GM21515 (cell line): Measurements from ENCODE around the gene BEND5.

ENCODE experiments used
- ATAC-seq: cut with Tn5 transposase; IDR thresholded peaks from one replicate; pipeline ENCODE4 v1.9.1; 2021; ENCODE audit not compliant: unreplicated experiment

BEND5 gene

DNA sequence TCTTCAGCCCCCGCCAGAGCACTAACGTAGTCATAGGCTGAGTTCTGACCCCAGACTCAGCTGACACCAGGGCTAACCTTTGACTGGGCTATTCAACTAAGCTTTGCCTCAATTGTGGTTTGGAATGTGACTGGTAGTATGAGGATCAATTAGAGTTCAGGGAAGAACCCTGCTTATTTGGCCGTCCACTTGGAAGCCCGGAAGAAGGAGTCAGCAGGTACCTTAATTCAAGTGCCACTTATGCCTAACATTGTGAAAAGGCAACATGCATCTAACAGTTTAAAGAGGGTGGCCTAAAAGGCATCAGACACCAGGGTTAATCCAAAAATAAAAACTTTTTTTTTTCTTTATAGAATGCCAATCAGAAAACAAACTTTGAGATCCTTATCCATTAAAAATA is 92.3 kb downstream of the BEND5 start:
- ATAC-seq = no peak

DNA sequence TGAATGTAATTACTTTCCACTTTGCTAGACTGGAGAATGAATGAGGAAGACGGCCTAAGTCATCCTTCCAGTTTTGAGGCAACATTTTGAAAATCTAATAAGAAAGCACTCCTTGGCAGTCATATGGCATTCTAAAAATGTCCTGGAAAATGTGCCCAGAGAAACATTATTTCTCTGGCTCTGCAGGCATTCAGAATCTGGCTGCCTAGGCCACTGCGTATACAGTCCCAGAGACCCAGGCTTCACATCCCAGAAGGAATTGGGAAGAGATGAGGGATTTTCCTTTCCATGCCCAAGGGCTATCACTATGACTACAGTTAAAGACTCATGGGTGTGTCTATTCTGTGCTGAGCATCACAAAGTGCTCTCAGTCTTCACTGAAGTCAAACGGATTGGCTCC is 92.9 kb downstream of the BEND5 start:
- ATAC-seq = no peak

DNA sequence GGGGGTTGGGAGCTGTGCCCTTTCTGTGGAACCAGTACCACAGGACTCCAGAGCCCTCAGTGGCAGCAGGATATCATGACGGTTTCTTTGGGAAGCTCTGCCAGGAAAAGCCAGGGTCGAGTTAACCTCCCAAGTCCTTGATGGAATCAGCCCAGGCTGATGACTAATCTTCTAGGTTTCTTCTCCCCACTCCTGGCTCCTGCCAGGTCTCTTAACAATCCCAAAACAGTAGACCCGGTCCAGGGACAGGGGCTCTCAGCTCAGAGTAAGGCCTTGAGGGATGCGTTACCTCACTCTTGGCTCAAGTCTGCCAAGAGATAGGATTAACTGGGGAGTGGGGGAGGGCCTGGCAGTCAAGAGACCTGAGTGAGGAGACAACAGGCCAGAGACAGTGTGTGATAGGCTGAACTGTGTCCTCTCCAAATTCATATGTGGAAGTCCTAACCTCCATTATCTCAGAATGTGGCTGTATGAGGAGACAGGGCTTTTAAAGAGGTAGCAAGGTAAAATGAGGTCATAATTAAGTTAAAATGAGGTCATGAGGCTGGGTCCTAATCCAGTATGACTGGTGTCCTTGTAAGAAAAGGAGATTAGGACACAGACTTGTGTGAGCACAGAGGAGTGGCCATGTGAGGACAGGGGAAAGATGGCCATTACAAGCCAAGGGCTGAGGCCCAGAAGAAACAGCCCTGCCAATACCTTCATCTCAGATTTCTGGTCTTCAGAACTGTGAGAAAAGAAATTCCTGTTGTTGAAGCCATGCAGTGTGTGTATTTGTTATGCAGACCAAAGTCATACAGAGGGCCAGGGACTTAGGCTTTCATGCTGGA is 95.0 kb downstream of the BEND5 start:
- no peak for ATAC-seq

DNA sequence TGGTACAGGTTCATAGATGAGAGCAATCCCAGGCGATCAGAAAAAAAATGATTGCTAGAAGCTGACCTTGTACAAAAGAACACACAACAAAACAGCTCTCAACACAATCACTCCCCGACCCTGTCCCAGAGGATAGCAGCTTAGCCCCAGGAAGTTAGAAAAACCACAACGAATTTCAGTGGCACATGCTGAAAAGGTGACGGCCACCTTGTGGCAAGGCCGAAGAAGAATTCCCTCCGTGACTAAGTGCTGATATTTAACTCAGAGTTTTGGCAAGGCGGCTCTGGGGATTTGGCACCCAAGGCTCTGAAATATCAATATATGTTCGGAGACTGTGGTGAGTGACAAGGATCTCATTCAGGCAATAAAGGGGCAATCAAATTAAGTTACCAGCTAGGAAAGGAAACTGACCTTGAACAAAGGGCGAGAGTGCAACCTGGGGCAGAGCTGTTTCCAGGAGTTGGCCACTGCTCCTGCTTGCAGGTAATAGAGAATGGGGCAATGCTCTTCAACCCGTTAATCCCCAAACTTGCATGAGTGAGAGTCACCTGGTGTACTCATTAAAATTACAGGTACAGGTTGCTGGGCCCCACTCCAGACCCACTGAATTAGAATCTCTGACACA is 96.2 kb downstream of the BEND5 start:
- ATAC-seq = no peak

DNA sequence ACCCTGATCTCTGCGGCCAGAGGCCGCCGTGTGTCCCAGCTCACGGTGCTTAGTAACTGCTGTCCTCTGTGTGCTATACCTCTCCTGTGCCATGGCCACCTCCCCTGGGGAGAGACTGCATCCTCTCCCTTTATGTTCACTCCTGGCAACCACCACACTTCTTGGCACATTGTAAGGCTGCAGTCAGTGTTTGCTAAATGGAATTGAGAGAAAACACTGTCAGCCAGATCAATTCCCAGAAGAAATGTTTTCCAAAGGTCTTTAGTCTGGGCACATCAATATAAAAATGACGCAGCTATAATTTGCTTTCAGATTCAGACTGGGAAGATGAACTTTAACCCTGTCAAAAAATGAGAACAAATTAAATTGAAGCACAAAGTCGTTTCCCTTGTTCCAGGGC is 96.8 kb downstream of the BEND5 start:
- ATAC-seq = no peak

DNA sequence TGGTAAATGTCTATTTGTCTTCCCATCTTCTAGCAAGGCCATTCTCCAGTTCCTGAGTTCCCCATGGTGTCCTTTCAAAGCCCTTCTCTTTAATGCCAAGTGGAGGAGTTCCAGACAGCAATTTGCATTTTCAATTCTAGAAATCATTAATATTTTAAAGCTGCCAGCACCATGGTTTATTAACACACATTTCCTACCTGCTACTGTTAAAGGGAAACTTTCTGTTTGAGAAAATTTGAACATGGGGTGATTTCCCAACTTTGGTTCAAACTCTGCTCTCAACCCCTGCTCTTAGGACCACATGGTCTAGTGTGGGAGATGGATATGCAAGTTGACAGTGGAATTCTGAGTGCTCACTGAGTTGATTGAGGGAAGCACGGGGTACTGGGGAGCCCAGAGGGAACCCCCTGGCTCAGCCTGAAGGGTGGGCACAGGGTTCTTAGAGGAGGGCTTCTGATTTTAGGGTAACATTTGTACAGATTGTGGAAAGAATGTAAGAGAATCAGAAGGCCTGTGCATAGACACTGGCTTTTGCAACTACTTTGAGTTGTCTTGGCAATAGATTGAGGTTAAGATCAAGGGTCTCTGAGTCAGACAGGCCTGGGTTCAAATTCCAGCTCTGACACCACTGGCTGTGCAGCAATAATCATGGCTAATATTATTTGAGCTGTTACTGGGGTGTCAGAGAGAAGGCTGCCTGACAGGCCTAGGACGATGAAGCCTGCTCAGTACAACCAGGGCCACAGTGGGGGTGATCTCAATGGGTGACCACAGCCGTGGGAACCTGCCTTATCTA is 97.8 kb downstream of the BEND5 start:
- ATAC-seq = no peak
